Measurements from ENCODE around the gene TMOD2.

TMOD2 gene

GRCh38 chr15:51750792-51751696 lies at the start of gene TMOD2:
TSS of gene TMOD2 (plus strand) at chr15:51751597. CDS start at chr15:51766442, 14,845 bp downstream.
- peak in 49 of 58 donors; percentile 15 to 82 (median 51) for DNase-seq

DNA sequence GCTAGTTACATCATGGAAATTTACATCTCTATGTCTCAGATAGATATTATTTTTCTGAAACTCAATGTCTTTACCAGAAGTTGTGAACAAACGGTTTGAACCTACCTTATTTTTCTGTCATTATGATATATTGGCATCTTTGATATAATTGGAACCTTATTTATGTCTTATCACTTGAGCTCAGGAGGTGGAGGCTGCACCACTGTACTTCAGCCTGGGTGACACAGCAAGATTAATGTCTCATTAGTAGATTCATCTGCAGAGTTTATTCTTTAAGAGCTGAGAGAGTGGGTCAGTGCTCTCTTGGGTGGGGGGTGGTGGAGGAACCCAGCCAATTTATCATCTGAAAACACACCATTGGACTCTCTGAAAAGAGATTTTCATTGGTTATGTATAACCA lies 48.7 kb upstream of the TMOD2 start:
- no peak for DNase-seq

GRCh38 chr15:51706291-51706690 lies 45.1 kb upstream of the TMOD2 start:
- DNase-seq: no peak

GRCh38 chr15:51706926-51707608 lies 44.3 kb upstream of the TMOD2 start:
- no peak for DNase-seq

DNA sequence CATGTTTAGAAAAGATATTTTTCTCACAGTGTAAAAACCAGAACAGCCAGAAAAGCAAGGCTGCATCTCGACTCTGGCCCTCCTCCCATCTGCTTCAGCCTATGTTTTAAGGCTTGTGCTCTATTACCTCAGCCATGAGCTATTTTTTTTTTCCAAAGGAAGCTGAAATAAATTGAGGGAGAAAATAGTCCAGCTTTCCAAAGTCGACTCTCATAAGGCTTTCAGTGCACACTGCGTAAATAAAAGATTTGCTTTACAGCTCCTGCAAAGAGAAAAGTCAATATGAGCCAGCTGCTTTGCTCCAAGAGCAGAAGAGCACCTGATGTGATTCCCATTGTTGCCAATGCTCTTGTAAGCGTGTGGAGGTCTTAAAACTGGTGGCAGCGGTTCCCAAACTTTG lies 43.4 kb upstream of the TMOD2 start:
- DNase-seq: peak in 2 of 58 donors; percentile 13 to 34

GRCh38 chr15:51709031-51709430 lies 42.4 kb upstream of the TMOD2 start:
- no peak for DNase-seq

DNA sequence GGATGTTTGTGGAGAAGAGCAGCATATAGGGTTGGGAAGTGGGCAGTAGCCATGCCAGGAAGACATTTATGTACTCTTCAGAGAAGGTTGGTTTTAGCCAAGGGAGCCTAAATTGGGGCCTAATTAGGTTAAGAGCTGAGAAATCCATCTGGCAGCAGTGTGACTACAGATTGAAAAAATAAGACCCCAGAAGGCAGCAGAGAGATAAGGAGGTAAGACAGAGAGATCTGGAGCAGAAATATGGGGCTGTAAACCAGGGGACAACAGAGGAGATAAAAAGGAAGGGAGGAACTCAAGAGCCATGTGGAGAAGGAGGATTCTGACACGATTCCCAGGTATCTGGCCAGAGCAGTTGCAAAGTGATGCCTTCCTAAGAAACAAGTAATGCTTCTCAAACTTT lies 37.2 kb upstream of the TMOD2 start:
- no peak for DNase-seq

GRCh38 chr15:51714911-51715310 lies 36.5 kb upstream of the TMOD2 start:
- DNase-seq: no peak

DNA sequence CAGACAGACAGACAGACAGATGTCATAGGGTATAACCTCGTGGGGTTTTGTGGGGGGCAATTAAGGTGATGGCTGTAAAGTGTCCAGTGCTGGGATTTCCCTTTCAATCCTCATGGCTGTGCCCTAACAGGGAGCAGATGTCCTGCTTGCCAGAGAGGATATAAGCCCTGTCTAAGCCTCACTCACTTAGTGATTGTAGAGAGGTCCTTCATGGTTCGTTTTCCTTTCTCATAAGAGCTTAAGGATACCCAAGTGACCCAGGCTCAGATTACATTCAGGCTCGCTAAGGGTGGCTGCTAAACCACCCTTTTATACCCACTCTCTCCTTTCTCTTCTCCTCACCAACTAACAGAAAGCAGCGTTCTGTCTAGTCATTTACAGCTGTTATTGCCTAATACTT lies 33.2 kb upstream of the TMOD2 start:
- no peak for DNase-seq

DNA sequence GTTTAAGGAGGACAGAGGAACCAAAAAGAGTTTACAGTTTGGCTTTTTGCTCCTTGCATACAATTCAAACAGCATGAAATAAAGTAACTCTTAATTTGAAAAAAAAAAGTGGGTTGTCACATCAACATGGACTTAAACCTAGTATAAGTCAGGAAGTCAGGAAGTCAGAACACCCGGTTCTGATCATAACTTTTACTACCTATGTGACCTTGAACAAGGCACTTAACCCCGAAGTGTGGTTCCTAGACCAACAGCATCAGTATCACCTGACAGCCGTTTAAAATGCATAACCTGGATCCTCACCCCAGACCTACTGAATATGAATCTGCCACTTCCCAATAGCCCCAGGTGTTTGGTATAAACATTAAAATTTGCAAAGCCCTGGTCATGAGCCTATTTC lies 32.7 kb upstream of the TMOD2 start:
- DNase-seq: no peak

- no peak for DNase-seq
These were observed 31.0 kb upstream of the TMOD2 start for GRCh38 chr15:51720201-51720995.

DNA sequence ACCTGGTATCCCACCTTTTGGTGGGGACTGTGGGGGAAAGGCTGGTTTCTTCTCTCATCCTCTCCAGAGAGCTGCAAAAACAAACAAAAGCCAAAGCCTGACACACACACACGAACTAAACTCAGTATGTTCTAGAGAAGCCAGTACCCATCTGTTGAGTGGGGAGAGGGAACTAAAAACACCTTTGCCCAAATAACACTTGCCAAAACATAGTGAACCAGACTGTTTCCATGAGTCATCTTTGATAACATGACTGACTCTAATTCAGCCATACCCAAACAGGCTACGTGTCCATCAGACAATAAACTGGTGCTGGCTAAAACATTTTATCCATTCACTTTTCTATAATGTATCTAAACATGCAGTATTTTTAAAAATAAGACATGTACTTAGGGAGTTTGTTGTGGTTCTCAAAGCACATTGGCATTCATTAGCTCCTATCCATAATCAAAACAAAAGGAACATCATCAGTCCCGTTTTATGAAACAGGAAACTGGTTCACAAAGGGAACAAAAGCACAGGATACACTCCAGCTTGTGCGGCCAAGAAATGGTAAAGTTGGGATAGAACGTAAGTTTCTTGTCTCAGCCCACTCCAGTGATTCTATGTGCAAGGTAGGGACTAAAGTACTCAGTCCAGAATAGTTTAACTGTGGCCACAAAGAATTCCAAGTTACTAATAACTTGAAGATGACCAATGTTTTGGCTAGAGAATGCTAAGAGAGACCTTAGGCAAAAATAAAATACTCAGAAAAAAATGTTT lies 30.0 kb upstream of the TMOD2 start:
- peak in 1 of 58 donors; percentile 2 for DNase-seq

GRCh38 chr15:51724199-51724598 lies 27.2 kb upstream of the TMOD2 start:
- no peak for DNase-seq

DNA sequence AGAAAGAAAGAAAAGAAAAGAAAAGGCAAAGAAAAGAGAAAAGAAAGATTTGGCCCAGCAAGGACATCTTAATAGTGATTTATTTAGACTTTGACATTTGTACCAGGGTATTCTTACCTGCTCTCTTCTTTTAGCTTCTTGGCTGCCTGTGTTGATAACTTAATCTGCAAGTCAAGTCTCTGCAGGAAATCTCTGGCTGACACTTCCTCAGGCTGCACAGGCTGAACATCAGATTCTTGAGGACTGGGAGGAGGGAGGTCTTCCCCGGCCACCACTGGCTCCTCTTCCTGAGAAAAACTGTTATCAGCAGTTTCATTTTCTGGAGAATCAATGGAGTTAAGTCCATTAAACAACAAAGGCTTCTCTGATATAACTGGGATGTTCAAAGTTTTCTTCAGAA lies 26.7 kb upstream of the TMOD2 start:
- peak in 2 of 58 donors; percentile 7 to 11 for DNase-seq

DNA sequence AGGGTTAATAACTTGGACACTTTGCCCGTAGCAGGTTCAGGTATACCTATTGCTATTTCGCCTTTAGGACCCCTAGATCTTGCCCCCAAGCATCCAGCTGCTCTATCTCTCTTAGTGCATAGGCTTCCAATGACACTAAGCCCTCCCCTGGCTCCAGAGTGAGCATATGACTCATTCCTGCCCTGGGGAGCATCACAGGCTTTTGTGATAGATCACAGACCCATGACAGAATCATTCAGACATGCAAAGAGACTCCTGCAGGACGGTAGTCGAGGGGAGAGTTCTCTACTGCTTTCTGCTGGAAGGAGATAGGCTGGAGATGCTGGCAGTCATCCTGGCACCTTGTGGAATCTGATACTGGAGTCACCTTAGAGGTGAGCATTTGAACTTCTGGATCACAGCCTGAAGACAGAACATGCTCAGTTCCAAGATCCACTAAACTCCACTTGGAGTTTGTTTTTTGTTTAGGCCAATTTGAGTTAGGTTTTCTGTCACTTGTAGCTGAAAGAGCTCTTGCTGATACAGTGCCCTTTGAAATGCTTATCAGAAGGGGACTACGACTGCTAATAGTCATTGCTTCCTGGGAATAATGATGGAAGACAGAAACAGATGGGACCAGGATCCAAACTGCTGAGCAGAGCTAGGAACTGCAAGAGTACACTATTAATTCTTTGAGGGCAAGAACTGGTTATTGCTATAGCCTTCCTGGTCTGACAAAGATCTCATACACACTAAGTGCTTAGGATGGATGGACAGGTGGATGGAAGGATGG lies 24.9 kb upstream of the TMOD2 start:
- peak in 1 of 58 donors; percentile 16 for DNase-seq

DNA sequence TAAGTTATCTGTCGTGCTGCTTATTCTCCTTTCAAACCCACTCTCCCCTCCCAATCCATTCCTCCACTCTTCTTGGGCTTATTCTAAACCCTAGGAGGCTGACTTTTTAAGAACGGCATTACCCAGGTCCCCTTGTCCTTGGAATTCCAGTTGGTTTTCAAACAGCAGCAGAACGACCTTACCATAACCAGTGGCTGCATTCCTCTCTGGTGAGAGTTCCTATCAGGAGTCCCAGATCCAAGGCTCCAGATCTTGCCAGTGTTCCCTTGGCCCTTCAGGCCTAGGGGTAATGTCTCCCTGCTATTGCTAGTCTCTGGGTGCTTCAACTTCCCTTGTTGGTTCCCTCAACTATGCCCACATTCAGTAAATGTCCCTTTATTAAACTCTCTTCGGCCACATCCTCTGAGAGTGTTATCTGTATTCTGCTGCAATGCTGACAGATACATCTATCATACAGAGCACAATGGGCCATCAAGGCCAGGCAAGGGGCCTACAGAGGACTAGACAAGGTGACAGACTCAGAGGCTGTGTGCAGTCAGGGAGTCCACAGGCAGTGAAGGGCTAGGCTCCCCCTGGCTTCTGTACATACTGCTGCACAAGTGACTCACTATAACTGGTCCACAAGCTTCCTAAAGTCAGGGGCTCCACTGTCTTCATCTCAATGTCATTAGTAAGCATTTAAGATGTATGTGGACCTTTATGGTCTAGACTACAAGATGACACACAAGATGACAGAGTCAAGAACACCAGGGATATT lies 24.1 kb upstream of the TMOD2 start:
- DNase-seq: no peak

GRCh38 chr15:51731549-51732267 lies 19.7 kb upstream of the TMOD2 start:
- peak in 1 of 58 donors; percentile 36 for DNase-seq

GRCh38 chr15:51732646-51733045 lies 18.8 kb upstream of the TMOD2 start:
- DNase-seq: no peak
